A549 treated with GW870086 at 1 μM for 4 hours (cell line): ENCODE measurements around the gene RAB1B. TPM values are rescaled to one million over a fixed set of nuclear protein-coding genes. Genes with fewer than 3 reads are reported as not detected.

Experiments used
- total RNA-seq: library from RNA; stranded (reverse); fragments of 200-300 nt; extraction: Qiagen RNA extraction; gene quantifications from 5 replicates; pipeline ENCODE4 v1.2.3, GENCODE V29; 2022; ENCODE audit warnings: low read depth

Gene RAB1B
- 120 to 147 TPM (median 144 TPM) in 5 replicates for total RNA-seq

GRCh38 chr11:66268244-66268951 lies at the start of gene RAB1B:
TSS of gene RAB1B (plus strand) at chr11:66268639. CDS start at chr11:66268680, 41 bp downstream.

GRCh38 chr11:66277471-66278362 lies 9.3 kb downstream of the RAB1B start, which contains the start of gene CNIH2:
TSS of gene CNIH2 (plus strand) at chr11:66278175. CDS start at chr11:66278457, 282 bp downstream.

GRCh38 chr11:66288671-66289547 lies 20.5 kb downstream of the RAB1B start, which contains the start of gene YIF1A:
TSS of gene YIF1A (minus strand) at chr11:66289143. CDS start at chr11:66288985, 158 bp downstream.

GRCh38 chr11:66291706-66292542 lies 23.5 kb downstream of the RAB1B start, which contains the start of gene TMEM151A:
TSS of gene TMEM151A (plus strand) at chr11:66291894. CDS start at chr11:66292014, 120 bp downstream.

GRCh38 chr11:66316849-66317251 lies 48.4 kb downstream of the RAB1B start, which contains the start of gene CD248:
TSS of gene CD248 (minus strand) at chr11:66317044. CDS start at chr11:66317027, 17 bp downstream.

Other genes starting within 250 kb of the RAB1B start
- gene CATSPER1, start 242.2 kb upstream of the RAB1B start, total RNA-seq: 0.89 to 1.8 TPM (median 1.5 TPM) in 5 replicates
- not detected in 5 replicates for gene GAL3ST3, start 219.5 kb upstream of the RAB1B start, total RNA-seq
- gene SF3B2, start 216.3 kb upstream of the RAB1B start, total RNA-seq: 167 to 176 TPM (median 170 TPM) in 5 replicates
- gene PACS1, start 198.4 kb upstream of the RAB1B start, total RNA-seq: 55.6 to 82.5 TPM (median 76.9 TPM) in 5 replicates
- gene KLC2, start 10.9 kb upstream of the RAB1B start, total RNA-seq: 39.5 to 45.3 TPM (median 41.9 TPM) in 5 replicates
- 1.7 to 2.4 TPM (median 2.4 TPM) in 5 replicates for gene CNIH2, start 9.5 kb downstream of the RAB1B start, total RNA-seq
- 96.1 to 128 TPM (median 120 TPM) in 5 replicates for gene YIF1A, start 20.5 kb downstream of the RAB1B start, total RNA-seq
- gene TMEM151A, start 23.3 kb downstream of the RAB1B start, total RNA-seq: 2.2 to 4.0 TPM (median 3.7 TPM) in 5 replicates
- not detected in 5 replicates for gene CD248, start 48.4 kb downstream of the RAB1B start, total RNA-seq
- gene RIN1, start 67.8 kb downstream of the RAB1B start, total RNA-seq: 25.9 to 37.9 TPM (median 35.9 TPM) in 5 replicates
- 76.2 to 102 TPM (median 88.6 TPM) in 5 replicates for gene BRMS1, start 76.5 kb downstream of the RAB1B start, total RNA-seq
- gene B4GAT1, start 79.0 kb downstream of the RAB1B start, total RNA-seq: 12.6 to 17.8 TPM (median 17.0 TPM) in 5 replicates
- gene SLC29A2, start 103.1 kb downstream of the RAB1B start, total RNA-seq: 3.5 to 5.7 TPM (median 5.3 TPM) in 5 replicates
- not detected in 5 replicates for gene NPAS4, start 152.4 kb downstream of the RAB1B start, total RNA-seq
- 98.8 to 122 TPM (median 111 TPM) in 5 replicates for gene MRPL11, start 170.2 kb downstream of the RAB1B start, total RNA-seq
- gene PELI3, start 198.3 kb downstream of the RAB1B start, total RNA-seq: 3.7 to 5.8 TPM (median 4.8 TPM) in 5 replicates
- gene DPP3, start 211.8 kb downstream of the RAB1B start, total RNA-seq: 51.9 to 59.3 TPM (median 57.4 TPM) in 5 replicates
- gene BBS1, start 242.0 kb downstream of the RAB1B start, total RNA-seq: 9.8 to 11.9 TPM (median 10.7 TPM) in 5 replicates